HEK293 (cell line): ENCODE data around the gene TXN.

ENCODE experiments used
- GLI4 ChIP-seq: fragments of 450-650 bp; formaldehyde crosslinking; IDR thresholded peaks from 2 replicates; pipeline ENCODE4 v1.5.1; 2016; ENCODE audit warnings: missing biosample characterization, missing genetic modification characterization
- GLIS1 ChIP-seq: fragments of 450-650 bp; formaldehyde crosslinking; IDR thresholded peaks from 2 replicates; pipeline ENCODE4 v1.5.1; 2016; ENCODE audit warnings: missing biosample characterization, missing genetic modification characterization
- SETDB1 ChIP-seq: IDR thresholded peaks from one replicate; pipeline ENCODE4 v1.6.1; 2017; ENCODE audit warnings: mild to moderate bottlenecking, low read length, moderate library complexity, mixed read lengths; ENCODE audit not compliant: insufficient read length
- ZBTB10 ChIP-seq: fragments of 450-650 bp; formaldehyde crosslinking; IDR thresholded peaks from 2 replicates; pipeline ENCODE4 v1.5.1; 2016; ENCODE audit warnings: missing biosample characterization, missing genetic modification characterization
- ZBTB17 ChIP-seq: fragments of 450-650 bp; formaldehyde crosslinking; IDR thresholded peaks from 2 replicates; pipeline ENCODE4 v1.5.1; 2016; ENCODE audit warnings: missing biosample characterization, missing genetic modification characterization
- ZNF140 ChIP-seq: fragments of 450-650 bp; formaldehyde crosslinking; IDR thresholded peaks from 2 replicates; pipeline ENCODE4 v1.5.1; 2016; ENCODE audit warnings: missing biosample characterization, missing genetic modification characterization
- ZNF202 ChIP-seq: fragments of 450-650 bp; formaldehyde crosslinking; IDR thresholded peaks from 2 replicates; pipeline ENCODE4 v1.5.1; 2016; ENCODE audit warnings: missing biosample characterization, missing genetic modification characterization, borderline replicate concordance
- ZNF221 ChIP-seq: fragments of 450-650 bp; formaldehyde crosslinking; IDR thresholded peaks from 2 replicates; pipeline ENCODE4 v1.5.1; 2017; ENCODE audit warnings: missing biosample characterization, missing genetic modification characterization, borderline replicate concordance
- ZNF48 ChIP-seq: fragments of 450-650 bp; formaldehyde crosslinking; IDR thresholded peaks from 2 replicates; pipeline ENCODE4 v1.5.1; 2016; ENCODE audit warnings: missing biosample characterization, missing genetic modification characterization
- ZNF488 ChIP-seq: fragments of 450-650 bp; formaldehyde crosslinking; IDR thresholded peaks from 2 replicates; pipeline ENCODE4 v1.5.1; 2016; ENCODE audit warnings: missing biosample characterization, missing genetic modification characterization
- ZNF555 ChIP-seq: fragments of 450-650 bp; formaldehyde crosslinking; conservative IDR thresholded peaks from 2 replicates; pipeline ENCODE4 v1.5.1; 2017; ENCODE audit warnings: missing biosample characterization, mild to moderate bottlenecking, missing genetic modification characterization, inconsistent platforms
- ZNF610 ChIP-seq: fragments of 450-650 bp; formaldehyde crosslinking; IDR thresholded peaks from 2 replicates; pipeline ENCODE4 v1.5.1; 2016; ENCODE audit warnings: missing biosample characterization, missing genetic modification characterization, borderline replicate concordance
- ZNF645 ChIP-seq: fragments of 450-650 bp; formaldehyde crosslinking; IDR thresholded peaks from 2 replicates; pipeline ENCODE4; 2016; ENCODE audit warnings: missing biosample characterization, missing genetic modification characterization
- ZNF747 ChIP-seq: fragments of 450-650 bp; formaldehyde crosslinking; IDR thresholded peaks from 2 replicates; pipeline ENCODE4 v1.5.1; 2016; ENCODE audit warnings: missing biosample characterization, missing genetic modification characterization
- ZNF76 ChIP-seq: fragments of 450-650 bp; formaldehyde crosslinking; IDR thresholded peaks from 2 replicates; pipeline ENCODE4; 2016; ENCODE audit warnings: low read depth, missing biosample characterization, missing genetic modification characterization, borderline replicate concordance
- ZNF777 ChIP-seq: fragments of 450-650 bp; formaldehyde crosslinking; IDR thresholded peaks from 2 replicates; pipeline ENCODE4 v1.5.1; 2017; ENCODE audit warnings: missing biosample characterization, missing genetic modification characterization, borderline replicate concordance
- ZNF837 ChIP-seq: fragments of 450-650 bp; formaldehyde crosslinking; IDR thresholded peaks from 2 replicates; pipeline ENCODE4 v1.5.1; 2016; ENCODE audit warnings: missing biosample characterization, missing genetic modification characterization
- ZSCAN23 ChIP-seq: fragments of 450-650 bp; formaldehyde crosslinking; IDR thresholded peaks from 2 replicates; pipeline ENCODE4 v1.5.1; 2016; ENCODE audit warnings: missing biosample characterization, missing genetic modification characterization
- ZSCAN30 ChIP-seq: fragments of 450-650 bp; IDR thresholded peaks from 2 replicates; pipeline ENCODE4 v1.5.1; 2018; ENCODE audit warnings: missing biosample characterization, mild to moderate bottlenecking, missing genetic modification characterization, moderate library complexity
- TF ChIP-seq, protein P1 (sequence below): fragments of 450-650 bp; formaldehyde crosslinking; IDR thresholded peaks from 2 replicates; pipeline ENCODE4 v1.5.1; 2016; ENCODE audit warnings: missing biosample characterization, missing genetic modification characterization
- TF ChIP-seq, protein P2 (sequence below): fragments of 450-650 bp; formaldehyde crosslinking; IDR thresholded peaks from 2 replicates; pipeline ENCODE4 v1.5.1; 2016; ENCODE audit warnings: missing biosample characterization, missing genetic modification characterization, low read depth
- TF ChIP-seq, protein P3 (sequence below): fragments of 450-650 bp; formaldehyde crosslinking; IDR thresholded peaks from 2 replicates; pipeline ENCODE4 v1.5.1; 2017; ENCODE audit warnings: missing biosample characterization, missing genetic modification characterization

Gene TXN

GRCh38 chr9:110256380-110257096 is at the start of gene TXN (continued):
- TF ChIP-seq, protein P1, sequence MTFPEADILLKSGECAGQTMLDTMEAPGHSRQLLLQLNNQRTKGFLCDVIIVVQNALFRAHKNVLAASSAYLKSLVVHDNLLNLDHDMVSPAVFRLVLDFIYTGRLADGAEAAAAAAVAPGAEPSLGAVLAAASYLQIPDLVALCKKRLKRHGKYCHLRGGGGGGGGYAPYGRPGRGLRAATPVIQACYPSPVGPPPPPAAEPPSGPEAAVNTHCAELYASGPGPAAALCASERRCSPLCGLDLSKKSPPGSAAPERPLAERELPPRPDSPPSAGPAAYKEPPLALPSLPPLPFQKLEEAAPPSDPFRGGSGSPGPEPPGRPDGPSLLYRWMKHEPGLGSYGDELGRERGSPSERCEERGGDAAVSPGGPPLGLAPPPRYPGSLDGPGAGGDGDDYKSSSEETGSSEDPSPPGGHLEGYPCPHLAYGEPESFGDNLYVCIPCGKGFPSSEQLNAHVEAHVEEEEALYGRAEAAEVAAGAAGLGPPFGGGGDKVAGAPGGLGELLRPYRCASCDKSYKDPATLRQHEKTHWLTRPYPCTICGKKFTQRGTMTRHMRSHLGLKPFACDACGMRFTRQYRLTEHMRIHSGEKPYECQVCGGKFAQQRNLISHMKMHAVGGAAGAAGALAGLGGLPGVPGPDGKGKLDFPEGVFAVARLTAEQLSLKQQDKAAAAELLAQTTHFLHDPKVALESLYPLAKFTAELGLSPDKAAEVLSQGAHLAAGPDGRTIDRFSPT = no peak
- TF ChIP-seq ZNF221 (tag by site-specific recombination) = no peak
- no peak for TF ChIP-seq ZNF645
- no peak for TF ChIP-seq ZNF747 (tag by site-specific recombination)
- TF ChIP-seq ZNF76 = 0 out of 2 replicates have a peak, but pooled peaks have one; percentile 5
- no peak for TF ChIP-seq SETDB1
- TF ChIP-seq ZNF610 (tag by site-specific recombination) = no peak
- TF ChIP-seq, protein P2, sequence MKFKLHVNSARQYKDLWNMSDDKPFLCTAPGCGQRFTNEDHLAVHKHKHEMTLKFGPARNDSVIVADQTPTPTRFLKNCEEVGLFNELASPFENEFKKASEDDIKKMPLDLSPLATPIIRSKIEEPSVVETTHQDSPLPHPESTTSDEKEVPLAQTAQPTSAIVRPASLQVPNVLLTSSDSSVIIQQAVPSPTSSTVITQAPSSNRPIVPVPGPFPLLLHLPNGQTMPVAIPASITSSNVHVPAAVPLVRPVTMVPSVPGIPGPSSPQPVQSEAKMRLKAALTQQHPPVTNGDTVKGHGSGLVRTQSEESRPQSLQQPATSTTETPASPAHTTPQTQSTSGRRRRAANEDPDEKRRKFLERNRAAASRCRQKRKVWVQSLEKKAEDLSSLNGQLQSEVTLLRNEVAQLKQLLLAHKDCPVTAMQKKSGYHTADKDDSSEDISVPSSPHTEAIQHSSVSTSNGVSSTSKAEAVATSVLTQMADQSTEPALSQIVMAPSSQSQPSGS = no peak
- TF ChIP-seq ZNF837 (tag by site-specific recombination) = no peak
- TF ChIP-seq ZSCAN23 (tag by site-specific recombination) = no peak
- TF ChIP-seq ZNF202 (tag by site-specific recombination) = no peak
- no peak for TF ChIP-seq ZNF140 (tag by site-specific recombination)
- no peak for TF ChIP-seq ZSCAN30
- peak; percentile 98 for TF ChIP-seq ZBTB10
- TF ChIP-seq ZBTB17 (tag by site-specific recombination) = no peak
- TF ChIP-seq GLIS1 (tag by site-specific recombination) = peak; percentile 42; the same call in 1 of the 2 replicates
- no peak for TF ChIP-seq GLI4 (tag by site-specific recombination)
- no peak for TF ChIP-seq ZNF48 (tag by site-specific recombination)
- TF ChIP-seq ZNF777 (tag by site-specific recombination) = no peak
- TF ChIP-seq, protein P3, sequence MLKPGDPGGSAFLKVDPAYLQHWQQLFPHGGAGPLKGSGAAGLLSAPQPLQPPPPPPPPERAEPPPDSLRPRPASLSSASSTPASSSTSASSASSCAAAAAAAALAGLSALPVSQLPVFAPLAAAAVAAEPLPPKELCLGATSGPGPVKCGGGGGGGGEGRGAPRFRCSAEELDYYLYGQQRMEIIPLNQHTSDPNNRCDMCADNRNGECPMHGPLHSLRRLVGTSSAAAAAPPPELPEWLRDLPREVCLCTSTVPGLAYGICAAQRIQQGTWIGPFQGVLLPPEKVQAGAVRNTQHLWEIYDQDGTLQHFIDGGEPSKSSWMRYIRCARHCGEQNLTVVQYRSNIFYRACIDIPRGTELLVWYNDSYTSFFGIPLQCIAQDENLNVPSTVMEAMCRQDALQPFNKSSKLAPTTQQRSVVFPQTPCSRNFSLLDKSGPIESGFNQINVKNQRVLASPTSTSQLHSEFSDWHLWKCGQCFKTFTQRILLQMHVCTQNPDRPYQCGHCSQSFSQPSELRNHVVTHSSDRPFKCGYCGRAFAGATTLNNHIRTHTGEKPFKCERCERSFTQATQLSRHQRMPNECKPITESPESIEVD (tag by site-specific recombination) = no peak
- TF ChIP-seq ZNF555 = no peak
- no peak for TF ChIP-seq ZNF488 (tag by site-specific recombination)
